AG10803 (cell line): ENCODE data around the gene PTPN4.
A peak's percentile ranks its signal among the peaks of the same experiment; 100 is the strongest.
"Not testable (repeated sequence)": the region's sequence is repeated elsewhere in the genome, so short reads cannot be mapped to it uniquely, and the experiment has no call there.

Source experiments
- DNase-seq: peaks from one replicate; pipeline ENCODE4 v3.0.0; 2010; ENCODE audit warnings: low read depth
- H3K4me3 ChIP-seq: 2 replicates; pipeline ENCODE4 v1.5.1; 2011; ENCODE audit warnings: mild to moderate bottlenecking, low read length, control low read depth
- CTCF ChIP-seq: conservative IDR thresholded peaks from 2 replicates; pipeline ENCODE4 v1.5.1; 2011; ENCODE audit warnings: mild to moderate bottlenecking, low read length, control low read depth, inconsistent platforms

Gene PTPN4

DNA sequence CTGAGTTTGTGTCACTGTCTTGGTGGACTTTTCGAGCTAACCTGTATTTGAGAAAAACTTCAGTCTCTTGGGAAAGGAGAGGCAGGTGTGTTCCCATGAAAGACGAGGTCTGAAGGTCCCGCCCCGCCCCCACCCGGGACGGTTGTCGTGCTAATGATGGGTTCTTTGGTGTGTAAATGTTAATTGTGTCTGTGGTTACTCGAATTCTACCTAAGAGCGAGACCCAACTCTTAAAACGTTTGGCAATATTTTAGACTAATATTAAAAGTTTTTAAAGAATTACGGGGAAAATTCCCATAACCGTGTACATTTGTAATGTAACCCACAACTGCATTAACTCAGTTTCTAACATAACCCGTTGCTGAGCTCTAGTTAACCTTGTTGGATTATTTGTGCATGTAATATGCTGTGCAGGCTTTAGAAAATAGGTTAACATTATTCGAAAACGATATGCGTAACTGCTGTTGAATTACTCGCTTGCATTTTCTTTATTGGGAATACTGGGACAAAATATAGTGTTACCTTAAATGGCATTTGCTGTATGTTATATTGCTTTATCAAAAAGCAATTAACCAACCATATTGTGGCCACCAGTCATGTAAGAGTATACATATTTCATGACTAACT lies 254.0 kb downstream of the PTPN4 start:
- no peak for DNase-seq
- peak overlapping the region; percentile 75 for H3K4me3 ChIP-seq
- no peak for TF ChIP-seq CTCF

DNA sequence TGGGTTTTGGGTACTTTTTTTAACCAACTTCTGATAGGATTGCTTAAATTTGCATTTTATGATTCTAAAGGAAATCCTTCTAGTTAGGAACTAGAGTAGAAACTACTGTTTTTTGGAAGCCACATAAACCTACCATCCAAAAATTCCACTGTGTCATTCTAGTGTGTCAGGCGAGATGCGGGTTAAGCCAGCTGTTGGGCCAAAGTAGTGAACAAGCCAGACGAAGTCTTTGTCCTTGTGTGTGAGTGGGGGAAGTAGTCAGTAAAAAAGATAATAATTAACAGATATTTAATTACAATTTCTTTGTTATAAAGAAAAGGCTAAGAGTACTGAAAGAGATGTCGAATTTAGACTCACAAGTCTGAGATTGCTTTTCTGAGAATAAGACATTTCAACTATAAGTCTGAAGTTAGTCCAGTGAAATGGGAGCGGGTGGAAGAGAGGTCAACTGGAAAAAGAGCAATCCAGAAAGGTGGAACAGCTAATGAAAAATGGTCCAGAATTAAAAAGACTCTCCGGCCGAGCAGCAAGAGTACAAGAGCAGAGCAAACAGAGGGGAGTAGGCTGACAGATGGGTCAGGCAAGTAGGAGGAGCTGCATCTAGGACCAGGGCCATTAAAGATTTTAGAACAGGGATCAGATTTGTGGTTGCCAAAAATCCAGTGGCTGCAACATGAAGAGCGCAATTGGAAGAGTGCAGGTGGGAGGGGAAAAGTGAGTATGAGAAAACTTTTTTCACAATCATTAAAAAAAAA lies 254.7 kb downstream of the PTPN4 start:
- H3K4me3 ChIP-seq: no peak overlapping the region
- no peak for DNase-seq
- TF ChIP-seq CTCF: no peak

GRCh38 chr2:120016800-120017199 lies 257.1 kb downstream of the PTPN4 start:
- H3K4me3 ChIP-seq: no peak overlapping the region
- no peak for TF ChIP-seq CTCF
- no peak for DNase-seq

GRCh38 chr2:120017201-120017600 lies 257.5 kb downstream of the PTPN4 start:
- H3K4me3 ChIP-seq: no peak overlapping the region
- TF ChIP-seq CTCF: no peak
- DNase-seq: no peak

- no peak overlapping the region for H3K4me3 ChIP-seq
- TF ChIP-seq CTCF: no peak
- no peak for DNase-seq
Measured at GRCh38 chr2:120018549-120018948, 258.8 kb downstream of the PTPN4 start.

DNA sequence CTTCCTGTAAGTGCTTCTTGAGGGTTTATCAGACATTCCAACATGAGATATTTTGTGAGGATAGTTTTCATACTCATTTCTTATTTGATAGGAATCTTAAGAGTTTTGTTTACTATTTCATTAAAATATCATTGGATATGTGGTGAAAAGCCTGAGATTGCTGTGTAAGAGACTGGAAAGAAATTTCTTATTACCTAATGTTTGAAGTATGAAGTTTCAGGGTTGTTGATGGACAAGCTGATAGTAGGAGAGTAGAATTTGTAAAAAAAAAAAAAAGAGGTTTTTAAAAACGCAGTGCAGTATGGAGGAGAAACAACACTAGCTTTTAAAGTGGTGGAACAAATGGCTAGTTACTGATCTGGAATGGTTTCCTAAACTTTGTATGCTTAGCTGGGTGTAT lies 260.8 kb downstream of the PTPN4 start:
- DNase-seq: no peak
- no peak overlapping the region for H3K4me3 ChIP-seq
- no peak for TF ChIP-seq CTCF

DNA sequence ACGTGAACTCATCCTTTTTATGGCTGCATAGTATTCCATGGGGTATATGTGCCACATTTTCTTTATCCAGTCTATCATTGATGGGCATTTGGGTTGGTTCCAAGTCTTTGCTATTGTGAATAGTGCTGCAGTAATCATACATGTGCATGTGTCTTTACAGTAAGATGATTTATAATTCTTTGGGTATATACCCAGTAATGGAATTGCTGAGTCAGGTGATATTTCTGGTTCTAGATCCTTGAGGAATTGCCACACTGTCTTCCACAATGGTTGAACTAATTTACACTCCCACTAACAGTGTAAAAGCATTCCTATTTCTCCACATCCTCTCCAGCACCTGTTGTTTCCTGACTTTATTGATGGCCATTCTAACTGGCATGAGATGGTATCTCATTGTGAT lies 262.8 kb downstream of the PTPN4 start:
- DNase-seq, H3K4me3 ChIP-seq: not testable (repeated sequence)
